ENCODE results near the gene ZNF655. TPM values are rescaled to one million over a fixed set of nuclear protein-coding genes. Genes with fewer than 3 reads are reported as not detected.
"Not testable (repeated sequence)": the region's sequence is repeated elsewhere in the genome, so short reads cannot be mapped to it uniquely, and the experiment has no call there.

The ZNF655 gene
- total RNA-seq, 1 donor from 2014 or later: 31.5 TPM

GRCh38 chr7:99539213-99539811 is 19.1 kb upstream of the ZNF655 start:
- DNase-seq (ENCODE audit: low read depth): no peak
- no peak for TF ChIP-seq CTCF (conservative IDR thresholded peaks at IDR 0.05; ENCODE audit: low read depth, low read length)
- no peak overlapping the region for H3K4me3 ChIP-seq (ENCODE audit: low read depth, low read length)

GRCh38 chr7:99540542-99540941 is 17.9 kb upstream of the ZNF655 start:
- TF ChIP-seq CTCF (conservative IDR thresholded peaks at IDR 0.05; ENCODE audit: low read depth, low read length): no peak
- no peak for DNase-seq (ENCODE audit: low read depth)
- H3K4me3 ChIP-seq (ENCODE audit: low read depth, low read length): no peak overlapping the region

- no peak for TF ChIP-seq CTCF (conservative IDR thresholded peaks at IDR 0.05; ENCODE audit: low read depth, low read length)
- H3K4me3 ChIP-seq (ENCODE audit: low read depth, low read length): no peak overlapping the region
- no peak for DNase-seq (ENCODE audit: low read depth)
Measured at GRCh38 chr7:99541212-99541611, 17.2 kb upstream of the ZNF655 start.

GRCh38 chr7:99543081-99543671 is 15.3 kb upstream of the ZNF655 start:
- TF ChIP-seq CTCF (conservative IDR thresholded peaks at IDR 0.05; ENCODE audit: low read depth, low read length): no peak
- no peak overlapping the region for H3K4me3 ChIP-seq (ENCODE audit: low read depth, low read length)
- no peak for DNase-seq (ENCODE audit: low read depth)

GRCh38 chr7:99543916-99544315 is 14.5 kb upstream of the ZNF655 start:
- no peak for DNase-seq (ENCODE audit: low read depth)
- TF ChIP-seq CTCF (conservative IDR thresholded peaks at IDR 0.05; ENCODE audit: low read depth, low read length): no peak
- no peak overlapping the region for H3K4me3 ChIP-seq (ENCODE audit: low read depth, low read length)

GRCh38 chr7:99545308-99545707 is 13.1 kb upstream of the ZNF655 start:
- DNase-seq (ENCODE audit: low read depth); H3K4me3 ChIP-seq (ENCODE audit: low read depth, low read length): not testable (repeated sequence)

- not testable (repeated sequence) for DNase-seq (ENCODE audit: low read depth); H3K4me3 ChIP-seq (ENCODE audit: low read depth, low read length)
Measured at GRCh38 chr7:99549545-99549944, 8.9 kb upstream of the ZNF655 start.

GRCh38 chr7:99551334-99551733 is 7.1 kb upstream of the ZNF655 start:
- peak overlapping the region; percentile 74 for H3K4me3 ChIP-seq (ENCODE audit: low read depth, low read length)
- no peak for DNase-seq (ENCODE audit: low read depth)
- no peak for TF ChIP-seq CTCF (conservative IDR thresholded peaks at IDR 0.05; ENCODE audit: low read depth, low read length)
